Natural killer cell (primary cell): ENCODE data around the gene UNC13C. TPM values are rescaled to one million over a fixed set of nuclear protein-coding genes. Genes with fewer than 3 reads are reported as not detected.

Source experiments
- ATAC-seq, 3 donors: fragments of 150-1000 bp in 2 of 3; fragments of 200-7000 bp in 1 of 3; cut with Tn5 transposase; 1 replicate in 1 of 3; 2 replicates in 2 of 3; pipeline ENCODE4 v1.10.0; 2021; ENCODE audit warnings: mild to moderate bottlenecking in 2 of 3, moderate library complexity in 2 of 3
- DNase-seq, 2 donors: peaks; one replicate each; pipeline versions ENCODE4 v3.0.0 to v3.0.0-alpha.2; 2013 to 2021; ENCODE audit warnings: mixed read lengths in 1 of 2
- H3K27ac ChIP-seq: one replicate; pipeline ENCODE4 v1.5.1; 2013; ENCODE audit warnings: mild to moderate bottlenecking, low read length
- H3K27me3 ChIP-seq: one replicate; pipeline ENCODE4 v1.6.1; 2013; ENCODE audit warnings: low read length; ENCODE audit not compliant: control insufficient read depth, insufficient read depth
- H3K36me3 ChIP-seq: one replicate; pipeline ENCODE4 v1.6.1; 2013; ENCODE audit warnings: low read length; ENCODE audit not compliant: control insufficient read depth, insufficient read depth
- H3K4me1 ChIP-seq: one replicate; pipeline ENCODE4 v1.6.1; 2013; ENCODE audit warnings: low read length; ENCODE audit not compliant: control insufficient read depth, insufficient read depth
- H3K4me3 ChIP-seq: one replicate; pipeline ENCODE4 v1.5.1; 2013; ENCODE audit warnings: low read length
- H3K9me3 ChIP-seq: one replicate; pipeline ENCODE4 v1.6.1; 2013; ENCODE audit warnings: low read length; ENCODE audit not compliant: control insufficient read depth, insufficient read depth
- H3K27ac Mint-ChIP-seq, 2 donors: one replicate each; pipeline ENCODE4 v1.8.0; 2022; ENCODE audit warnings: mild to moderate bottlenecking in 2 of 2, mixed read lengths in 2 of 2, moderate library complexity in 1 of 2
- H3K27me3 Mint-ChIP-seq, 2 donors: one replicate each; pipeline ENCODE4 v1.8.0; 2022; ENCODE audit warnings: low read depth in 2 of 2, mixed read lengths in 2 of 2
- H3K36me3 Mint-ChIP-seq: one replicate; pipeline ENCODE4 v1.8.0; 2022; ENCODE audit warnings: mixed read lengths
- H3K4me1 Mint-ChIP-seq, 2 donors: one replicate each; pipeline ENCODE4 v1.8.0; 2022; ENCODE audit warnings: mixed read lengths in 2 of 2
- H3K4me3 Mint-ChIP-seq: one replicate; pipeline ENCODE4 v1.8.0; 2022; ENCODE audit warnings: mild to moderate bottlenecking, moderate library complexity, mixed read lengths
- H3K9me3 Mint-ChIP-seq, 2 donors: one replicate each; pipeline ENCODE4 v1.8.0; 2022; ENCODE audit warnings: mixed read lengths in 2 of 2
- WGBS: methylation state at CpG from one replicate; pipeline ENCODE4 v1.1.7; 2013; ENCODE audit warnings: missing lambda C conversion rate; ENCODE audit not compliant: insufficient coverage; 5-methylcytosine and 5-hydroxymethylcytosine counted together
- intact Hi-C: fragments of 100-400 bp; cut with micrococcal nuclease; formaldehyde crosslinking; loops from one replicate; pipeline ENCODE4 v1.14.2; 2022
- total RNA-seq, 4 donors: library from RNA; stranded (reverse); fragments of 120-200 nt in 1 of 4; gene quantifications; one replicate each; pipeline versions ENCODE4 v1.2.3 to v1.2.4, GENCODE V29; 2013 to 2022
- TF ChIP-seq, protein P1 (sequence below): fragments of 200-600 bp; IDR thresholded peaks from one replicate; pipeline ENCODE4 v1.8.0; 2022; ENCODE audit warnings: antibody characterized with exemption

UNC13C gene
- total RNA-seq, 3 donors from 2014 or later (not counting 1 experiment from before 2014, with no cell fraction given) = not detected

DNA sequence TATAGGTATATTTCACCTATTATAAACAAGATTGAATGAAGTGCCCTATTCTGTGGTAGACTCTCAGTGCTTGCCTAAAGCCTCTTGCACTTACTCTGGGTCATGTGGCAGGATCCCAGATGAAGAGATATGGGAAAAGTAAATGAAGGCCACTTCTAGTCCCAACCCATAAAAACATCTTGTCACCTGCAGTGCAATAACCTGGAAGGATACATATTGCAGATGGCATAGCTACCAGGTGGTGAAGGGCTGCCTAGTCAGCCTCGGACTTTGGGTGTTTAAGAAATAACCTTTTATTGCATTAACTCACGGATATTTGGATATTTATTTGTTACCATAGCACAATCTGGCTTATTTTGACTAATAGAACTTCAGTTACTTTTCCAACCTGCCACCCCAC lies 367.1 kb downstream of the UNC13C start:
- Mint-ChIP-seq H3K4me3 (no peak overlapping the region), H3K27me3 (no peaks in the 10 kb centered on the region)

DNA sequence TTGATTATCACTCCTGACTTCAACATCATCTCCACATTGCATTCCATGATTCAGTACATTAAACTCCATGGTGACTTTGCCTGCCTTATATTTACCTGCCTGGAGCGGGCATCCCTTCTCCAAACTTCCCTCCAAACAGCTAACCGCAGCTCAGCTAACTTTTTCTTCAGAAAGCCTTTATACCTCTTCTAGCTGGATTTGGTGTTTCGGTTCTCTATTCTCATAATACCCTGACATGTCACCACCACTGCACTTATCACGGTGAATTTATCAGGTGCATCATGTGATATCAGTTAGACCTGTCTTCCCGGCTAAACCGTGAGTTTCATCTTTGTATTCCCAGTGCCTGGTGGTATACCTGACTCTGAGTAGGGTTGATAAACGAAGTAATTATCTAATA lies 367.6 kb downstream of the UNC13C start:
- Histone ChIP-seq H3K4me3 (no peak overlapping the region), H3K36me3 (no peaks in the 10 kb centered on the region), H3K27ac (no peak overlapping the region), H3K9me3 (no peaks in the 10 kb centered on the region), H3K27me3 (no peaks in the 10 kb centered on the region), H3K4me1 (no peaks in the 10 kb centered on the region)
- no peak overlapping the region for H3K4me3 Mint-ChIP-seq
- H3K27ac Mint-ChIP-seq = no peak overlapping the region
- WGBS = 94% methylated on average over 6 of the region's 7 CpGs
- DNase-seq (no peak), ATAC-seq (no peak)
- intact Hi-C loops = no loop called here
- H3K9me3 Mint-ChIP-seq = peaks cover 7% of the 10 kb centered on the region in 2 donors
- no peaks in the 10 kb centered on the region for H3K27me3 Mint-ChIP-seq
- no peaks in the 10 kb centered on the region for H3K36me3 Mint-ChIP-seq
- TF ChIP-seq, protein P1, sequence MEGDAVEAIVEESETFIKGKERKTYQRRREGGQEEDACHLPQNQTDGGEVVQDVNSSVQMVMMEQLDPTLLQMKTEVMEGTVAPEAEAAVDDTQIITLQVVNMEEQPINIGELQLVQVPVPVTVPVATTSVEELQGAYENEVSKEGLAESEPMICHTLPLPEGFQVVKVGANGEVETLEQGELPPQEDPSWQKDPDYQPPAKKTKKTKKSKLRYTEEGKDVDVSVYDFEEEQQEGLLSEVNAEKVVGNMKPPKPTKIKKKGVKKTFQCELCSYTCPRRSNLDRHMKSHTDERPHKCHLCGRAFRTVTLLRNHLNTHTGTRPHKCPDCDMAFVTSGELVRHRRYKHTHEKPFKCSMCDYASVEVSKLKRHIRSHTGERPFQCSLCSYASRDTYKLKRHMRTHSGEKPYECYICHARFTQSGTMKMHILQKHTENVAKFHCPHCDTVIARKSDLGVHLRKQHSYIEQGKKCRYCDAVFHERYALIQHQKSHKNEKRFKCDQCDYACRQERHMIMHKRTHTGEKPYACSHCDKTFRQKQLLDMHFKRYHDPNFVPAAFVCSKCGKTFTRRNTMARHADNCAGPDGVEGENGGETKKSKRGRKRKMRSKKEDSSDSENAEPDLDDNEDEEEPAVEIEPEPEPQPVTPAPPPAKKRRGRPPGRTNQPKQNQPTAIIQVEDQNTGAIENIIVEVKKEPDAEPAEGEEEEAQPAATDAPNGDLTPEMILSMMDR = no peak
- H3K4me1 Mint-ChIP-seq = no peaks in the 10 kb centered on the region

More for the DNA sequence above, 367.1 kb downstream of the UNC13C start:
- TF ChIP-seq, protein P1 = no peak
- Mint-ChIP-seq H3K36me3 (no peaks in the 10 kb centered on the region), H3K4me1 (no peaks in the 10 kb centered on the region), H3K27ac (no peak overlapping the region), H3K9me3 (peaks cover 7% of the 10 kb centered on the region in 2 donors)
- Histone ChIP-seq H3K4me1 (no peaks in the 10 kb centered on the region), H3K36me3 (no peaks in the 10 kb centered on the region), H3K4me3 (no peak overlapping the region), H3K27me3 (no peaks in the 10 kb centered on the region), H3K9me3 (no peaks in the 10 kb centered on the region), H3K27ac (no peak overlapping the region)
- no peak for DNase-seq
- WGBS = 96% methylated on average over 2 of the region's 2 CpGs
- intact Hi-C loops = no loop called here
- no peak for ATAC-seq

DNA sequence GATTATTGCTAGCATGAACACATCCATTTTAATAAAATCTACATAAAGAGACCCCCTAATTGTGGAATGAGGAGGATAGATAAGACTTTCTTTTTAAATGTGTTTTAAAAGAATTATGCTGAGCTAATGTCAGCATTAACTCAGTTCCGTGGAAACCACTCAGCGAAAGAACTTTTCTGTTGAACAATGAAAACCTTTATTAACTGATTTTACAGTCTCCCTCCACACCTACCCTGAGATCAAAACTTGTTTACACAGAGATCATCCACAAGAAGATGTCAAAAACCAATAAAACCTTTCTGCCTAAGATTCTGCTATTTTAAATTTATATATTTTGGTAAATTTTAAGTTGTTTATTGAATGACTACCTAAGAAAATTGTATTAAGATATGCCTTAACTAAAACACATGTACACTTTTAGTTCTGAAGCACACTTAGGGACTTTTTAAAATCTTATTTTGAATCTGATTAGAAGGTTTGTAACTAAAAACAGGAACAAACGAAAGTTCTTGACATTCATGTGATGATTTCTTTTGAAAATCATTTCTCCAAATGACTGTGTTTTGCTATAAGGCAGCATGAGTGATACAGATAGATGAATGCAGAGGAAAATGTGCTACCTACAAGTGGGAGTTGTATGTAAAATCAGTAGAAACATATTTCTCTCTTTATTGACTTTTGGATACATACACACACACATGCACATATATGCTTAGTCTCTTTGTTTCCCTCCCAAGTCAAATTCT lies 369.0 kb downstream of the UNC13C start:
- Histone ChIP-seq H3K27me3 (no peaks in the 10 kb centered on the region), H3K4me3 (no peak overlapping the region), H3K9me3 (no peaks in the 10 kb centered on the region), H3K27ac (no peak overlapping the region), H3K4me1 (no peaks in the 10 kb centered on the region), H3K36me3 (no peaks in the 10 kb centered on the region)
- Mint-ChIP-seq H3K9me3 (peaks cover 7% of the 10 kb centered on the region in 2 donors), H3K4me3 (no peak overlapping the region), H3K27me3 (no peaks in the 10 kb centered on the region), H3K27ac (no peak overlapping the region), H3K36me3 (no peaks in the 10 kb centered on the region), H3K4me1 (no peaks in the 10 kb centered on the region)
- TF ChIP-seq, protein P1 = no peak
- intact Hi-C loops = no loop called here
- DNase-seq = no peak
- ATAC-seq = no peak
- 72% methylated on average over 3 of the region's 3 CpGs for WGBS

DNA sequence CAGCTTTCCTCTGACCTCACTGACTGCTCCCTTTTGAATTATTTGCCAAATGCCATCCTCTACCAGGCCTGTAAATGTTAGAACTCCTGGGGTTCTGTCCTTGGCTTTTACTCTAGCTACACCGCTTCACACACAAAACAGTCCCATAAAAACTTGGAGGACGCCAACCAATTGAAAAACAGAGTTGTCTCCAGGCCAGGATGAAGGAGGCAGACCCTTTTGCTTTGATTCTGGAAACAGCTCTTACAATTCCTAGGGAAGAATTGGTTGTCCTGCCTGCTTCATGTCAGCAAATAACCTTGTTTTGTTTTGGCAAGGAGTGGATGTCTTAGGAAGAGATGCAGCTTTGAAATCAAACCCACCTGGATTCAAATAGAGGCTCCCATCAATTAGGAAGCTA lies 375.5 kb downstream of the UNC13C start:
- DNase-seq (no peak), ATAC-seq (no peak)
- Mint-ChIP-seq H3K4me1 (no peaks in the 10 kb centered on the region), H3K36me3 (no peaks in the 10 kb centered on the region), H3K4me3 (no peak overlapping the region), H3K27ac (no peak overlapping the region), H3K27me3 (no peaks in the 10 kb centered on the region), H3K9me3 (peaks cover 4 to 7% of the 10 kb centered on the region in 2 donors)
- TF ChIP-seq, protein P1 = no peak
- Histone ChIP-seq H3K27me3 (no peaks in the 10 kb centered on the region), H3K27ac (no peak overlapping the region), H3K4me3 (no peak overlapping the region), H3K9me3 (no peaks in the 10 kb centered on the region), H3K4me1 (no peaks in the 10 kb centered on the region), H3K36me3 (no peaks in the 10 kb centered on the region)
- intact Hi-C loops = no loop called here
- WGBS = 90% methylated on average over 2 of the region's 2 CpGs
